GM06990 (cell line): ENCODE results near the gene ASAP2.

ENCODE experiments used
- DNase-seq: peaks from one replicate; pipeline ENCODE4 v3.0.0-alpha.2; 2011; ENCODE audit not compliant: insufficient read length; ENCODE audit errors: extremely low read depth
- H3K27me3 ChIP-seq: replicated peaks from 2 replicates; pipeline ENCODE4 v1.6.0; 2011; ENCODE audit warnings: low read length; ENCODE audit not compliant: control insufficient read depth, insufficient read depth
- H3K36me3 ChIP-seq: 2 replicates; pipeline ENCODE4 v1.5.1; 2011; ENCODE audit warnings: low read length; ENCODE audit not compliant: control insufficient read depth, insufficient read depth
- H3K4me3 ChIP-seq: replicated peaks from 2 replicates; pipeline ENCODE4 v1.5.1; 2011; ENCODE audit warnings: low read depth, mild to moderate bottlenecking, control low read depth, low read length
- TF ChIP-seq, protein P1 (sequence below): IDR thresholded peaks from 2 replicates; pipeline ENCODE4 v1.5.1; 2011; ENCODE audit warnings: low read length, control low read depth, mild to moderate bottlenecking, inconsistent platforms; ENCODE audit not compliant: insufficient read depth, poor library complexity, severe bottlenecking

Gene ASAP2

DNA sequence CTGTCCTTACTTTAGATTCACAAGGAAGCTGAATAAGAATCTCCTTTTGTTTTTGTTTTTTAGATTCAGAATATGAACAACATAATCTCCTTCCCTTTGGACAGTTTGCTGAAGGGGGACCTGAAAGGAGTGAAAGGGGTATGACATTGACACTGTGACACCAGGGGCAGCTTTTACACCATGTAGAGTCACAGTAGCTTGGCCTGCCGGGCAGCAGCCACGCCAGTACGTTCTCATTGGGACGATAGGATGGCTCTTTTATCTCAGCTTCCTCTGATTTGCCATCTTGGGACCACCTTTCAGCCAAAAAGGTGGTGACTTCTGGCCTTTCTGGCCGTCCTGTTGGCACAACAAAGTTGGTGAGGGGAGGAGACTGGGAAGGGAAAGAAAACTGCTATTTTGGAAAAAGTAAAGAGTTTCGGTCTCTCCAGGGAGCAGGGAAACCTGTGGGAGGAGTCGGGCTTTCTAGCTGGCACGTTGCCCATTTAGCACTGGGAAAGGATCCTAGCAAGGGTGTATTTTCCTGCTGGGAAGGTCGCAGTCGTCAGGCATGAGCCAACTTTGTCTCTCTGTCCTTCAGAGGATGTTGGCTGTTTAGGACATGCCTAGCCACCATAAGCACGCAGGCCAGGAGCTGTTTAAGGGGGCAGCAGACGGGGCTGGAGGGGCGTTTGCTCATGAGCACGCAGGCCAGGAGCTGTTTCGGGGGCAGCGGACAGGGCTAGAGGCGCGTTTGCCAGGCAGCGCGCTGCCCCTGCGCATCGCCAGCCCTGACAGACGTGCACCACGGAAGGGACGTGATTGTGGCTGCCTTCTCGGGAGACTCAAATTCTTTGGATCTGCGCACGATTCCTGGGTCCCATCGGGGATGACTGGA lies 112.1 kb downstream of the ASAP2 start:
- DNase-seq = no peak
- Histone ChIP-seq H3K36me3 (no peaks in the 10 kb centered on the region), H3K27me3 (peaks cover 1% of the 10 kb centered on the region; the same call in 1 of the 2 replicates), H3K4me3 (no peak overlapping the region)
- TF ChIP-seq, protein P1, sequence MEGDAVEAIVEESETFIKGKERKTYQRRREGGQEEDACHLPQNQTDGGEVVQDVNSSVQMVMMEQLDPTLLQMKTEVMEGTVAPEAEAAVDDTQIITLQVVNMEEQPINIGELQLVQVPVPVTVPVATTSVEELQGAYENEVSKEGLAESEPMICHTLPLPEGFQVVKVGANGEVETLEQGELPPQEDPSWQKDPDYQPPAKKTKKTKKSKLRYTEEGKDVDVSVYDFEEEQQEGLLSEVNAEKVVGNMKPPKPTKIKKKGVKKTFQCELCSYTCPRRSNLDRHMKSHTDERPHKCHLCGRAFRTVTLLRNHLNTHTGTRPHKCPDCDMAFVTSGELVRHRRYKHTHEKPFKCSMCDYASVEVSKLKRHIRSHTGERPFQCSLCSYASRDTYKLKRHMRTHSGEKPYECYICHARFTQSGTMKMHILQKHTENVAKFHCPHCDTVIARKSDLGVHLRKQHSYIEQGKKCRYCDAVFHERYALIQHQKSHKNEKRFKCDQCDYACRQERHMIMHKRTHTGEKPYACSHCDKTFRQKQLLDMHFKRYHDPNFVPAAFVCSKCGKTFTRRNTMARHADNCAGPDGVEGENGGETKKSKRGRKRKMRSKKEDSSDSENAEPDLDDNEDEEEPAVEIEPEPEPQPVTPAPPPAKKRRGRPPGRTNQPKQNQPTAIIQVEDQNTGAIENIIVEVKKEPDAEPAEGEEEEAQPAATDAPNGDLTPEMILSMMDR = no peak

- TF ChIP-seq, protein P1 = no peak
- Histone ChIP-seq H3K27me3 (peaks cover 1% of the 10 kb centered on the region; the same call in 1 of the 2 replicates), H3K36me3 (no peaks in the 10 kb centered on the region), H3K4me3 (no peak overlapping the region)
- DNase-seq = no peak
Measured at GRCh38 chr2:9319338-9319715, 112.7 kb downstream of the ASAP2 start.

DNA sequence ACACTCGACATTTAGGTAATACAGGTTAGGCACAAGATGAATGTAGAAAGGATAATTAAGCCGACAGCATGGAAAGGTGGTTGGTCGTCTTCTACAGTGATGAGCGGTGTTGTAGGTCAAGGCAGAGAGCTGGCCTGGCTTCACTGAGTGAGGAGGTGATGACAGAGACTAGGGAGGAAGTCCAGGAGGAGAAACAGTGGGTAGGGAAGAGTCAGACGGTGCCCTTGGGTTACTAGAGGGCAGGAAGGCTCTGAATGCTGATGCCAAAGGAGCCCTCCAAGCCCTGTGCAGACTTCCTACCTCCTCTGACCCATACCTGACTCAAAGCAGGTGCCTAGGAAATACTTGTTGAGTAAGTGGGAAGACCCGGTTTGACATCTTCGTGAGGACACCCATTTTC lies 116.0 kb downstream of the ASAP2 start:
- Histone ChIP-seq H3K36me3 (no peaks in the 10 kb centered on the region), H3K4me3 (no peak overlapping the region), H3K27me3 (peaks cover 3% of the 10 kb centered on the region; the same call in 1 of the 2 replicates)
- no peak for DNase-seq
- TF ChIP-seq, protein P1 = no peak

- H3K36me3 ChIP-seq = no peaks in the 10 kb centered on the region
- TF ChIP-seq, protein P1 = no peak
Measured at GRCh38 chr2:9325428-9325827, 118.8 kb downstream of the ASAP2 start.

DNA sequence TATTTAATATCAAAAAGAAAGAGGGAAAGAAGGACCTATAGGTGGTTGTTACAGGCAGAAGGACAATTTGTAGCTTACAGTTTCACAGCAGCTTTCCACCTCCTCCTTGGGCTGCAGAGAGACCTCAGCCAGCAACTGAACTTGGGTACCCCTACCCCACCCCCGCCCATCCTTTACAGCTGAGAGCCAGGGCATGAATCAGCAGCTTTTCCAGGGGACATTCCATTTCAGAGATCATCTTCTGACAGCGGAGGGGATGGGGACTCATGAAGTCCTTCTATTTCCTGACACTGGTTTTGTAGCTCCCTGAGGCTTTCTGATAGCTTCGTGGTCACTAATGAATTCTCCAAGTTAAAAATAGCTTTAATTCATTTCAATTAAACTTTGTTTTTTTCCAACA lies 120.4 kb downstream of the ASAP2 start:
- peaks cover 2% of the 10 kb centered on the region; the same call in 1 of the 2 replicates for H3K27me3 ChIP-seq
- no peak overlapping the region for H3K4me3 ChIP-seq
- H3K36me3 ChIP-seq = no peaks in the 10 kb centered on the region
- TF ChIP-seq, protein P1 = no peak
- DNase-seq = no peak

More at GRCh38 chr2:9325428-9325827, 118.8 kb downstream of the ASAP2 start:
- Histone ChIP-seq H3K27me3 (peaks cover 3% of the 10 kb centered on the region; the same call in 1 of the 2 replicates), H3K4me3 (no peak overlapping the region)
- DNase-seq = no peak
